Colonic mucosa (tissue), 4 donors: ENCODE measurements around the gene CMTM2. TPM values are rescaled to one million over a fixed set of nuclear protein-coding genes. Genes with fewer than 3 reads are reported as not detected.

Experiments used
- DNase-seq: peaks from one replicate; pipeline ENCODE4 v3.0.0-alpha.2; 2020
- H3K27ac ChIP-seq: fragments of 200-600 bp; one replicate; pipeline ENCODE4 v1.8.0; 2021
- H3K27me3 ChIP-seq: fragments of 200-600 bp; one replicate; pipeline ENCODE4 v1.8.0; 2021
- H3K36me3 ChIP-seq: fragments of 200-600 bp; one replicate; pipeline ENCODE4 v1.8.0; 2021
- H3K4me1 ChIP-seq: fragments of 200-600 bp; one replicate; pipeline ENCODE4 v1.8.0; 2021; ENCODE audit warnings: mild to moderate bottlenecking
- H3K4me3 ChIP-seq: fragments of 200-600 bp; one replicate; pipeline ENCODE4 v1.8.0; 2021
- H3K9ac ChIP-seq, 2 donors: one replicate each; pipeline ENCODE4 v1.7.0; 2013; ENCODE audit warnings: control low read depth in 2 of 2, low read depth in 2 of 2, low read length in 2 of 2
- H3K9me3 ChIP-seq: fragments of 200-600 bp; one replicate; pipeline ENCODE4 v1.8.0; 2021
- CTCF ChIP-seq: fragments of 200-600 bp; IDR thresholded peaks from one replicate; pipeline ENCODE4 v1.8.0; 2022; ENCODE audit warnings: antibody characterized with exemption, mild to moderate bottlenecking
- intact Hi-C: fragments of 100-400 bp; cut with DNase I; formaldehyde crosslinking; loops from one replicate; pipeline ENCODE4 v1.14.1; 2022
- total RNA-seq, 2 donors: library from RNA; stranded (reverse); fragmentation: NEBNext Ultra II Directional in 1 of 2; extraction: Animal tissue kit (Norgen Biotek cat#: 25700) in 1 of 2; gene quantifications; one replicate each; pipeline ENCODE4 v1.2.1, GENCODE V29; 2021
- donor health status: healthy.
- donor health status: DM: no; HTN: no; CAD: no.
- donor health status: DM: no; HTN: no; CAD: no.

The CMTM2 gene
- total RNA-seq, 2 donors from 2014 or later = not detected

- no peaks in the 10 kb centered on the region for H3K4me1 ChIP-seq
- intact Hi-C loops = no loop called here
- H3K9ac ChIP-seq = no peak overlapping the region
- DNase-seq = no peak
- H3K36me3 ChIP-seq = no peaks in the 10 kb centered on the region
- TF ChIP-seq CTCF = no peak
- H3K27ac ChIP-seq = no peak overlapping the region
- no peak overlapping the region for H3K4me3 ChIP-seq
- no peaks in the 10 kb centered on the region for H3K27me3 ChIP-seq
- H3K9me3 ChIP-seq = no peaks in the 10 kb centered on the region
These were observed 40.4 kb upstream of the CMTM2 start for GRCh38 chr16:66538910-66539309.

GRCh38 chr16:66539623-66540469 lies 39.4 kb upstream of the CMTM2 start:
- no peaks in the 10 kb centered on the region for H3K36me3 ChIP-seq
- intact Hi-C loops = no loop called here
- H3K9me3 ChIP-seq = no peaks in the 10 kb centered on the region
- H3K27ac ChIP-seq = no peak overlapping the region
- H3K9ac ChIP-seq = no peak overlapping the region
- no peak for DNase-seq
- H3K4me1 ChIP-seq = no peaks in the 10 kb centered on the region
- TF ChIP-seq CTCF = no peak
- H3K27me3 ChIP-seq = no peaks in the 10 kb centered on the region
- H3K4me3 ChIP-seq = no peak overlapping the region

- no peak for DNase-seq
- intact Hi-C loops = no loop called here
- H3K4me1 ChIP-seq = no peaks in the 10 kb centered on the region
- no peaks in the 10 kb centered on the region for H3K27me3 ChIP-seq
- no peak for TF ChIP-seq CTCF
- no peaks in the 10 kb centered on the region for H3K9me3 ChIP-seq
- H3K9ac ChIP-seq = no peak overlapping the region
- H3K4me3 ChIP-seq = no peak overlapping the region
- H3K36me3 ChIP-seq = no peaks in the 10 kb centered on the region
- no peak overlapping the region for H3K27ac ChIP-seq
These were observed 37.6 kb upstream of the CMTM2 start for GRCh38 chr16:66541388-66542355.

- intact Hi-C loops = no loop called here
- Histone ChIP-seq H3K36me3 (no peaks in the 10 kb centered on the region), H3K27ac (no peak overlapping the region), H3K9ac (no peak overlapping the region), H3K9me3 (no peaks in the 10 kb centered on the region), H3K4me3 (no peak overlapping the region), H3K4me1 (no peaks in the 10 kb centered on the region), H3K27me3 (no peaks in the 10 kb centered on the region)
- DNase-seq = no peak
- TF ChIP-seq CTCF = no peak
These were observed 36.9 kb upstream of the CMTM2 start for GRCh38 chr16:66542396-66542795.

GRCh38 chr16:66543541-66543940 lies 35.7 kb upstream of the CMTM2 start:
- intact Hi-C loops = no loop called here
- H3K9me3 ChIP-seq = no peaks in the 10 kb centered on the region
- TF ChIP-seq CTCF = no peak
- no peak overlapping the region for H3K9ac ChIP-seq
- H3K4me3 ChIP-seq = no peak overlapping the region
- H3K27ac ChIP-seq = no peak overlapping the region
- no peaks in the 10 kb centered on the region for H3K27me3 ChIP-seq
- no peak for DNase-seq
- H3K4me1 ChIP-seq = no peaks in the 10 kb centered on the region
- no peaks in the 10 kb centered on the region for H3K36me3 ChIP-seq
